Neural progenitor cell (in vitro differentiated cells): ENCODE measurements around the gene MASP2. TPM values are rescaled to one million over a fixed set of nuclear protein-coding genes. Genes with fewer than 3 reads are reported as not detected.

Source experiments
- DNase-seq: peaks from one replicate; pipeline ENCODE4 v3.0.0-alpha.2; 2016; ENCODE audit warnings: low spot score
- H2AFZ ChIP-seq: fragments of 200-600 bp; sonication (generic); replicated peaks from 2 replicates; pipeline ENCODE4 v1.6.1; 2016; ENCODE audit warnings: antibody characterized with exemption
- H3F3A ChIP-seq: fragments of 200-600 bp; sonication (generic); 2 replicates; pipeline ENCODE4 v1.6.1; 2016; ENCODE audit warnings: antibody characterized with exemption, low read depth
- H3K27ac ChIP-seq: fragments of 200-600 bp; sonication (generic); 2 replicates; pipeline ENCODE4 v1.5.1; 2016; ENCODE audit warnings: mild to moderate bottlenecking
- H3K27me3 ChIP-seq: fragments of 200-600 bp; sonication (generic); 2 replicates; pipeline ENCODE4 v1.6.1; 2016; ENCODE audit warnings: mild to moderate bottlenecking, moderate library complexity
- H3K36me3 ChIP-seq: fragments of 200-600 bp; sonication (generic); 2 replicates; pipeline ENCODE4 v1.5.1; 2016
- H3K4me1 ChIP-seq: fragments of 200-600 bp; sonication (generic); 2 replicates; pipeline ENCODE4 v1.6.1; 2016; ENCODE audit warnings: mixed run types
- H3K4me2 ChIP-seq: fragments of 200-600 bp; sonication (generic); 2 replicates; pipeline ENCODE4 v1.6.1; 2016
- H3K4me3 ChIP-seq: fragments of 200-600 bp; sonication (generic); 2 replicates; pipeline ENCODE4 v1.5.1; 2016
- H3K79me2 ChIP-seq: fragments of 200-600 bp; sonication (generic); 2 replicates; pipeline ENCODE4 v1.6.1; 2016; ENCODE audit warnings: low read depth
- H3K9ac ChIP-seq: fragments of 200-600 bp; sonication (generic); 2 replicates; pipeline ENCODE4 v1.6.1; 2016
- H3K9me3 ChIP-seq: fragments of 200-600 bp; sonication (generic); 2 replicates; pipeline ENCODE4 v1.5.1; 2016; ENCODE audit warnings: low read depth
- H4K20me1 ChIP-seq: fragments of 200-600 bp; sonication (generic); 2 replicates; pipeline ENCODE4 v1.6.1; 2016; ENCODE audit warnings: low read depth
- H3K27ac Mint-ChIP-seq: 3 replicates; pipeline ENCODE4 v1.8.0; 2021; ENCODE audit warnings: mixed read lengths
- H3K27me3 Mint-ChIP-seq: 2 replicates; pipeline ENCODE4 v1.8.0; 2022; ENCODE audit warnings: low read depth, mild to moderate bottlenecking, inconsistent platforms, moderate library complexity, mixed read lengths; ENCODE audit not compliant: insufficient read depth
- H3K36me3 Mint-ChIP-seq: 3 replicates; pipeline ENCODE4 v1.8.0; 2021; ENCODE audit warnings: mixed read lengths
- H3K4me1 Mint-ChIP-seq: 3 replicates; pipeline ENCODE4 v1.8.0; 2021; ENCODE audit warnings: mixed read lengths
- H3K4me3 Mint-ChIP-seq: 3 replicates; pipeline ENCODE4 v1.8.0; 2021; ENCODE audit warnings: mild to moderate bottlenecking, moderate library complexity, mixed read lengths
- H3K9me3 Mint-ChIP-seq: 3 replicates; pipeline ENCODE4 v1.8.0; 2020; ENCODE audit warnings: mixed read lengths
- CTCF ChIP-seq: fragments of 200-600 bp; sonication (generic); IDR thresholded peaks from 2 replicates; pipeline ENCODE4 v1.5.1; 2017; ENCODE audit warnings: antibody characterized with exemption, mild to moderate bottlenecking
- EZH2 ChIP-seq: fragments of 200-600 bp; sonication (generic); IDR thresholded peaks from 2 replicates; pipeline ENCODE4 v1.6.1; 2017; ENCODE audit warnings: antibody characterized with exemption, mild to moderate bottlenecking, moderate library complexity
- EZH2phosphoT487 ChIP-seq: fragments of 200-600 bp; sonication (generic); IDR thresholded peaks from 2 replicates; pipeline ENCODE4 v1.6.1; 2017; ENCODE audit warnings: antibody characterized with exemption
- total RNA-seq: library from RNA; depleted of rRNA; stranded (reverse); fragments of >200 nt; gene quantifications from 2 replicates; pipeline ENCODE4 v1.2.3, GENCODE V29; 2015; ENCODE audit warnings: low replicate concordance

Gene MASP2
- total RNA-seq, 1 donor from 2014 or later, result not detected

DNA sequence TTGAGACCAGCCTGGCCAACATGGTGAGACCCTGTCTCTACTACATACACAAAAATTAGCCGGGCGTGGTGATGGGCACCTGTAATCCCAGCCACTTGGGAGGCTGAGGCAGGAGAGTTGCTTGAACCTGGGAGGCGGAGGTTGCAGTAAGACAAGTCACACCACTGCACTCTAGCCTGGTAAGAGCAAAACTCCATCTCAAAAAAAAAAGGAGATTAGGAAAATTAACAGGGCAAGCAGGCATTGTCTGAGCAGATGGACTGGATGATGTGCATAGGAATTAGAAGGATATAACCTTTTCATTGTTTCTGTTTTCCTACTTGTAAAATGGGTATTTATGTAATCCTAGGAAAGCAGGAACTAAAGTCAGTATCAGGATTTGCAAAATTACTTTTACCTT lies 19.0 kb downstream of the MASP2 start:
- DNase-seq, result no peak
- Histone ChIP-seq H3K4me2 (no peak overlapping the region), H3F3A (peaks cover 58% of the 10 kb centered on the region), H2AFZ (no peak overlapping the region), H3K4me3 (no peak overlapping the region), H3K27me3 (no peaks in the 10 kb centered on the region), H3K4me1 (no peaks in the 10 kb centered on the region), H3K36me3 (peaks cover 21% of the 10 kb centered on the region), H3K9me3 (no peaks in the 10 kb centered on the region), H3K79me2 (peaks cover 7% of the 10 kb centered on the region), H4K20me1 (peaks cover 26% of the 10 kb centered on the region), H3K27ac (no peak overlapping the region), H3K9ac (no peak overlapping the region)
- no peak overlapping the region for H3K27ac Mint-ChIP-seq
- H3K36me3 Mint-ChIP-seq, result peaks cover 22% of the 10 kb centered on the region
- no peaks in the 10 kb centered on the region for H3K9me3 Mint-ChIP-seq
- no peaks in the 10 kb centered on the region for H3K4me1 Mint-ChIP-seq
- no peak for TF ChIP-seq CTCF
- no peak for TF ChIP-seq EZH2
- TF ChIP-seq EZH2phosphoT487, result no peak
- H3K27me3 Mint-ChIP-seq, result peaks cover 3% of the 10 kb centered on the region
- H3K4me3 Mint-ChIP-seq, result no peak overlapping the region

DNA sequence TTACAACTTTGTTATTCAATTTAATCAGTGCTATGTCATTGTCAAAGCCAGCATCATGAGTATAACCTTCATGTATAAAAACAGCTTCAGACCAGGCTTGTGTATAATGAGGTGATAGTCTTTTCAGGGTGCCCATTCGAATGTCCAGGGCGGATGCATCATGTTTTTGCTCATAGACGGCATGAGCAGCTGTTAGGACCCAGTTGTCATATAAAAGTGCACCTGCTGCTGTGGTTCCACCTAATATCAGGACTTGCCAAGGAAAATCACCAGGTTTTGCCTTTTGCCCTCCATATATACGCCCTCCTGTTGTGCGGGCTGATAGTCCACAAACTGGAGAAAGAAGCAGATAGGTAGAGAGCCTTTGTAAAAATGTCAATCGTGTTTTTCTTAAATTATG lies 19.7 kb downstream of the MASP2 start:
- no peaks in the 10 kb centered on the region for H3K9me3 Mint-ChIP-seq
- TF ChIP-seq EZH2 (no peak), EZH2phosphoT487 (no peak), CTCF (no peak)
- Histone ChIP-seq H3K27me3 (no peaks in the 10 kb centered on the region), H3K36me3 (peaks cover 25% of the 10 kb centered on the region), H3K4me2 (no peak overlapping the region), H3K79me2 (peaks cover 9% of the 10 kb centered on the region), H3K4me1 (no peaks in the 10 kb centered on the region), H3K4me3 (no peak overlapping the region), H3K9me3 (no peaks in the 10 kb centered on the region), H3F3A (peaks cover 63% of the 10 kb centered on the region), H3K27ac (no peak overlapping the region), H2AFZ (no peak overlapping the region), H4K20me1 (peaks cover 32% of the 10 kb centered on the region), H3K9ac (no peak overlapping the region)
- H3K4me3 Mint-ChIP-seq, result no peak overlapping the region
- H3K36me3 Mint-ChIP-seq, result peaks cover 25% of the 10 kb centered on the region
- no peak overlapping the region for H3K27ac Mint-ChIP-seq
- DNase-seq, result no peak
- no peaks in the 10 kb centered on the region for H3K4me1 Mint-ChIP-seq
- H3K27me3 Mint-ChIP-seq, result peaks cover 3% of the 10 kb centered on the region

- peaks cover 29% of the 10 kb centered on the region for H3K36me3 Mint-ChIP-seq
- Histone ChIP-seq H3K27ac (no peak overlapping the region), H4K20me1 (peaks cover 36% of the 10 kb centered on the region), H3K4me2 (no peak overlapping the region), H3K4me3 (no peak overlapping the region), H3K79me2 (peaks cover 9% of the 10 kb centered on the region), H3K9ac (no peak overlapping the region), H3K36me3 (peaks cover 27% of the 10 kb centered on the region), H3K4me1 (no peaks in the 10 kb centered on the region), H2AFZ (no peak overlapping the region), H3F3A (peaks cover 67% of the 10 kb centered on the region), H3K27me3 (no peaks in the 10 kb centered on the region), H3K9me3 (no peaks in the 10 kb centered on the region)
- DNase-seq, result no peak
- no peaks in the 10 kb centered on the region for H3K4me1 Mint-ChIP-seq
- H3K27me3 Mint-ChIP-seq, result peaks cover 4% of the 10 kb centered on the region
- no peak overlapping the region for H3K27ac Mint-ChIP-seq
- H3K9me3 Mint-ChIP-seq, result no peaks in the 10 kb centered on the region
- TF ChIP-seq EZH2phosphoT487 (no peak), EZH2 (no peak), CTCF (no peak)
- H3K4me3 Mint-ChIP-seq, result no peak overlapping the region
These were observed 20.1 kb downstream of the MASP2 start for GRCh38 chr1:11026903-11027302.

GRCh38 chr1:11026052-11026451 lies 21.0 kb downstream of the MASP2 start:
- H3K27me3 Mint-ChIP-seq, result peaks cover 2% of the 10 kb centered on the region
- no peak overlapping the region for H3K27ac Mint-ChIP-seq
- no peaks in the 10 kb centered on the region for H3K9me3 ChIP-seq
- H3K4me3 ChIP-seq, result no peak overlapping the region
- H4K20me1 ChIP-seq, result peaks cover 44% of the 10 kb centered on the region
- TF ChIP-seq EZH2phosphoT487, result no peak
- no peak for TF ChIP-seq EZH2
- TF ChIP-seq CTCF, result no peak
- H3K4me2 ChIP-seq, result no peak overlapping the region
- no peak overlapping the region for H2AFZ ChIP-seq
- no peaks in the 10 kb centered on the region for H3K4me1 Mint-ChIP-seq
- peaks cover 9% of the 10 kb centered on the region for H3K79me2 ChIP-seq
- no peaks in the 10 kb centered on the region for H3K9me3 Mint-ChIP-seq
- H3K27me3 ChIP-seq, result no peaks in the 10 kb centered on the region
- peaks cover 31% of the 10 kb centered on the region for H3K36me3 Mint-ChIP-seq
- H3K36me3 ChIP-seq, result peaks cover 31% of the 10 kb centered on the region
- peaks cover 74% of the 10 kb centered on the region for H3F3A ChIP-seq
- H3K27ac ChIP-seq, result peak overlapping the region; percentile 6
- H3K4me1 ChIP-seq, result no peaks in the 10 kb centered on the region
- DNase-seq, result no peak
- no peak overlapping the region for H3K4me3 Mint-ChIP-seq
- H3K9ac ChIP-seq, result no peak overlapping the region
